Cardiac septum (tissue), 1 donor: ENCODE measurements around the gene TSR3. TPM values are rescaled to one million over a fixed set of nuclear protein-coding genes. Genes with fewer than 3 reads are reported as not detected.

Source experiments
- DNase-seq: peaks from one replicate; pipeline ENCODE4 v3.0.0-alpha.2; 2020; ENCODE audit warnings: low spot score
- intact Hi-C: fragments of 100-400 bp; cut with DNase I; formaldehyde crosslinking; loops from one replicate; pipeline ENCODE4 v1.14.0; 2022
- total RNA-seq: library from RNA; stranded (reverse); fragmentation: NEBNext Ultra II Directional; extraction: Animal tissue kit (Norgen Biotek cat#: 25700); gene quantifications from one replicate; pipeline ENCODE4 v1.2.1, GENCODE V29; 2021
- donor health status: DM: no; HTN: no; CAD: no.

TSR3 gene
- total RNA-seq, 1 donor from 2014 or later = 55.0 TPM

- intact Hi-C loops = no loop called here
- DNase-seq = peak; percentile 91
Measured at GRCh38 chr16:1378804-1379303, 27.2 kb upstream of the TSR3 start.

- no peak for DNase-seq
- intact Hi-C loops = no loop called here
Measured at GRCh38 chr16:1378087-1378803, 26.6 kb upstream of the TSR3 start.

GRCh38 chr16:1377406-1378010, 25.8 kb upstream of the TSR3 start:
- DNase-seq = no peak
- intact Hi-C loops = no loop called here

- intact Hi-C loops = no loop called here
- no peak for DNase-seq
Measured at GRCh38 chr16:1375741-1376410, 24.2 kb upstream of the TSR3 start.

- intact Hi-C loops = no loop called here
- DNase-seq = no peak
Measured at GRCh38 chr16:1375298-1375640, 23.6 kb upstream of the TSR3 start.

GRCh38 chr16:1374418-1375297, 23.0 kb upstream of the TSR3 start:
- intact Hi-C loops = no loop called here

GRCh38 chr16:1372292-1372950, 20.7 kb upstream of the TSR3 start:
- intact Hi-C loops = no loop called here

More at GRCh38 chr16:1374418-1375297, 23.0 kb upstream of the TSR3 start:
- DNase-seq = no peak

GRCh38 chr16:1371054-1371978, 19.6 kb upstream of the TSR3 start:
- DNase-seq = no peak
- intact Hi-C loops = no loop called here

More at GRCh38 chr16:1372292-1372950, 20.7 kb upstream of the TSR3 start:
- DNase-seq = no peak

GRCh38 chr16:1367486-1368174, 16.0 kb upstream of the TSR3 start:
- no peak for DNase-seq
- intact Hi-C loops = no loop called here

- DNase-seq = no peak
- intact Hi-C loops = no loop called here
Measured at GRCh38 chr16:1366712-1367299, 15.1 kb upstream of the TSR3 start.

- intact Hi-C loops = no loop called here
- DNase-seq = no peak
Measured at GRCh38 chr16:1366060-1366711, 14.5 kb upstream of the TSR3 start.

GRCh38 chr16:1364510-1364909, 12.8 kb upstream of the TSR3 start:
- intact Hi-C loops = no loop called here
- DNase-seq = no peak

- intact Hi-C loops = no loop called here
Measured at GRCh38 chr16:1363501-1364041, 11.9 kb upstream of the TSR3 start.

GRCh38 chr16:1362807-1363206, 11.1 kb upstream of the TSR3 start:
- no peak for DNase-seq
- intact Hi-C loops = no loop called here

More at GRCh38 chr16:1363501-1364041, 11.9 kb upstream of the TSR3 start:
- DNase-seq = peak; percentile 84

GRCh38 chr16:1361685-1362360, 10.1 kb upstream of the TSR3 start:
- intact Hi-C loops = no loop called here

More at GRCh38 chr16:1361685-1362360, 10.1 kb upstream of the TSR3 start:
- DNase-seq = no peak
